HG03097 (cell line): ENCODE measurements around the gene CASQ1.

Source experiments
- ATAC-seq: cut with Tn5 transposase; IDR thresholded peaks from one replicate; pipeline ENCODE4 v1.9.1; 2021; ENCODE audit not compliant: unreplicated experiment, low FRiP score

CASQ1 gene

GRCh38 chr1:160189649-160190625 is at the start of gene CASQ1:
Gene CASQ1 (plus strand): TSS chr1:160190575. CDS start chr1:160190752, 177 bp downstream.
- ATAC-seq = no peak

- no peak for ATAC-seq
Observed at GRCh38 chr1:160143695-160144094, 46.7 kb upstream of the CASQ1 start.

GRCh38 chr1:160144921-160145320 is 45.5 kb upstream of the CASQ1 start:
- ATAC-seq = no peak

GRCh38 chr1:160146107-160146506 is 44.3 kb upstream of the CASQ1 start:
- no peak for ATAC-seq

GRCh38 chr1:160148121-160148520 is 42.3 kb upstream of the CASQ1 start:
- ATAC-seq = no peak

- no peak for ATAC-seq
Observed at GRCh38 chr1:160149233-160149632, 41.1 kb upstream of the CASQ1 start.

GRCh38 chr1:160149716-160150115 is 40.7 kb upstream of the CASQ1 start:
- ATAC-seq = no peak

- ATAC-seq = no peak
Observed at GRCh38 chr1:160151303-160151702, 39.1 kb upstream of the CASQ1 start, which contains the start of gene ATP1A4. Gene ATP1A4 (plus strand): TSS chr1:160151603. CDS start chr1:160152041, 438 bp downstream.

GRCh38 chr1:160154790-160155189 is 35.6 kb upstream of the CASQ1 start:
- no peak for ATAC-seq

- ATAC-seq = no peak
Observed at GRCh38 chr1:160156361-160156760, 34.0 kb upstream of the CASQ1 start.

GRCh38 chr1:160157174-160157573 is 33.2 kb upstream of the CASQ1 start:
- ATAC-seq = no peak

- no peak for ATAC-seq
Observed at GRCh38 chr1:160158031-160158430, 32.3 kb upstream of the CASQ1 start.

- no peak for ATAC-seq
Observed at GRCh38 chr1:160158534-160158933, 31.8 kb upstream of the CASQ1 start.

GRCh38 chr1:160159846-160160245 is 30.5 kb upstream of the CASQ1 start:
- no peak for ATAC-seq

- ATAC-seq = no peak
Observed at GRCh38 chr1:160161965-160162705, 28.2 kb upstream of the CASQ1 start.

- ATAC-seq = no peak
Observed at GRCh38 chr1:160162931-160163330, 27.4 kb upstream of the CASQ1 start.

- no peak for ATAC-seq
Observed at GRCh38 chr1:160163615-160164014, 26.8 kb upstream of the CASQ1 start.

GRCh38 chr1:160164121-160164520 is 26.3 kb upstream of the CASQ1 start:
- ATAC-seq = no peak

- no peak for ATAC-seq
Observed at GRCh38 chr1:160166166-160166868, 24.1 kb upstream of the CASQ1 start.

GRCh38 chr1:160167056-160167455 is 23.3 kb upstream of the CASQ1 start:
- ATAC-seq = no peak

- ATAC-seq = no peak
Observed at GRCh38 chr1:160167580-160167979, 22.8 kb upstream of the CASQ1 start.
